Upper lobe of left lung (tissue), 4 donors: ENCODE measurements around the gene ZNF618.

Source experiments
- CTCF ChIP-seq, 6 experiments: fragments of 450-650 bp in 4 of 6; fragments of 200-600 bp in 2 of 6; sonication (generic) in 2 of 6; IDR thresholded peaks; one replicate each; pipeline ENCODE4 v1.5.1; 2016 to 2019; ENCODE audit warnings: antibody characterized with exemption in 6 of 6
- POLR2A ChIP-seq, 4 donors: fragments of 450-650 bp; IDR thresholded peaks; one replicate each; pipeline ENCODE4 v1.5.1; 2016 to 2017; ENCODE audit warnings: antibody characterized with exemption in 4 of 4, mild to moderate bottlenecking in 2 of 4
- POLR2AphosphoS5 ChIP-seq, 2 donors: sonication (generic); formaldehyde crosslinking; IDR thresholded peaks; one replicate each; pipeline ENCODE4 v1.5.1; 2017; ENCODE audit warnings: antibody characterized with exemption in 2 of 2

GRCh38 chr9:114015607-114016006 is 139.5 kb downstream of the ZNF618 start:
- TF ChIP-seq CTCF (IDR thresholded peaks at IDR 0.05) (no peak), POLR2A (IDR thresholded peaks at IDR 0.05) (no peak), POLR2AphosphoS5 (IDR thresholded peaks at IDR 0.05) (no peak)
